DND-41 (cell line): ENCODE measurements around the gene EDDM3A.

Experiments used
- ATAC-seq: fragments of 200-7000 bp; cut with Tn5 transposase; 3 replicates; pipeline ENCODE4 v1.9.1; 2021; ENCODE audit warnings: low read depth; ENCODE audit not compliant: insufficient read depth
- DNase-seq: peaks from one replicate; pipeline ENCODE4 v3.0.0-alpha.2; 2020
- H2AFZ ChIP-seq: 2 replicates; pipeline ENCODE4 v1.6.0; 2012; ENCODE audit warnings: low read depth, low read length
- H3K27ac ChIP-seq: 2 replicates; pipeline ENCODE4 v1.5.1; 2012; ENCODE audit warnings: low read length, inconsistent platforms
- H3K27me3 ChIP-seq: fragments of 200-600 bp; sonication (generic); 2 replicates; pipeline ENCODE4 v1.6.0; 2012; ENCODE audit warnings: low read length, mild to moderate bottlenecking, inconsistent platforms; ENCODE audit not compliant: insufficient read depth, poor library complexity
- H3K36me3 ChIP-seq: 2 replicates; pipeline ENCODE4 v1.5.1; 2012; ENCODE audit warnings: low read length, inconsistent platforms; ENCODE audit not compliant: insufficient read depth
- H3K4me1 ChIP-seq: 2 replicates; pipeline ENCODE4 v1.5.1; 2012; ENCODE audit warnings: mild to moderate bottlenecking, low read length; ENCODE audit not compliant: insufficient read depth
- H3K4me2 ChIP-seq: 2 replicates; pipeline ENCODE4 v1.6.0; 2012; ENCODE audit warnings: mild to moderate bottlenecking, moderate library complexity, low read length, inconsistent platforms; ENCODE audit not compliant: insufficient read depth
- H3K4me3 ChIP-seq, 2 experiments: fragments of 200-600 bp in 1 of 2; shearing (Covaris generic) in 1 of 2; 2 replicates each; pipeline ENCODE4 v1.5.1; 2012 to 2016; ENCODE audit warnings: inconsistent platforms in 2 of 2, low read length in 2 of 2, mild to moderate bottlenecking in 2 of 2, low read depth in 1 of 2, moderate library complexity in 1 of 2
- H3K79me2 ChIP-seq: 2 replicates; pipeline ENCODE4 v1.6.0; 2012; ENCODE audit warnings: low read length, inconsistent platforms; ENCODE audit not compliant: insufficient read depth
- H3K9ac ChIP-seq: 2 replicates; pipeline ENCODE4 v1.6.0; 2012; ENCODE audit warnings: low read depth, mild to moderate bottlenecking, inconsistent platforms, low read length, moderate library complexity
- H3K9me3 ChIP-seq: 2 replicates; pipeline ENCODE4 v1.5.1; 2012; ENCODE audit warnings: low read length, moderate library complexity, mild to moderate bottlenecking, inconsistent platforms; ENCODE audit not compliant: insufficient read depth, severe bottlenecking
- H4K20me1 ChIP-seq: 2 replicates; pipeline ENCODE4 v1.6.0; 2012; ENCODE audit warnings: low read length; ENCODE audit not compliant: insufficient read depth
- EZH2 ChIP-seq: IDR thresholded peaks from 3 replicates; pipeline ENCODE4 v1.6.1; 2012; ENCODE audit warnings: borderline replicate concordance, low read depth, mild to moderate bottlenecking, moderate library complexity, low read length, inconsistent platforms; ENCODE audit not compliant: severe bottlenecking
- TF ChIP-seq, protein P1 (sequence below): IDR thresholded peaks from 2 replicates; pipeline ENCODE4 v1.5.1; 2012; ENCODE audit warnings: borderline replicate concordance, low read length, moderate library complexity, mild to moderate bottlenecking; ENCODE audit not compliant: poor library complexity, severe bottlenecking; ENCODE audit errors: extremely low read depth

The EDDM3A gene

DNA sequence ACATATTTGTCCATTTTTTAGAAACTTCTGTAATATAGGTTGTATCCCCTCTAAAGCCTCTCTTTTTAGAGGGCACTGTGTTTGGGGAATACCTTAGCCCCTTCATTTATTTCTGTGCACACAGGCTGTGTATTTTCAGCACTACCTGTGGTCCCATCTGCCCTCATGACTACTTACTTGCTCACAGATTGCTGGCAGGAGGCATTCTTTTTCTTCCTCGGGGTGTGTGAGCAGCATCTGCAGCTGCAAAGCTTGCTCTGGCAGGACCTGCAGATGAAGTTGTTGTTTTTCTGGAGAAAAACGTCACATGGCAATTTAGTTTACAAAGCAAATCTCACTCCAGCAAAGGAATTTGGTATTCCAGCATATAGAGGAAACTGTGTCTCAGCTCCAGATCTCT, 32.8 kb upstream of the EDDM3A start:
- Histone ChIP-seq H3K36me3 (no peaks in the 10 kb centered on the region), H3K9me3 (no peaks in the 10 kb centered on the region), H3K9ac (no peak overlapping the region), H3K27me3 (peaks cover 5% of the 10 kb centered on the region), H4K20me1 (no peaks in the 10 kb centered on the region), H2AFZ (no peak overlapping the region), H3K4me1 (no peaks in the 10 kb centered on the region), H3K4me2 (no peak overlapping the region), H3K79me2 (no peaks in the 10 kb centered on the region), H3K27ac (no peak overlapping the region), H3K4me3 (no peak overlapping the region)
- DNase-seq = no peak
- TF ChIP-seq EZH2 = no peak
- TF ChIP-seq, protein P1, sequence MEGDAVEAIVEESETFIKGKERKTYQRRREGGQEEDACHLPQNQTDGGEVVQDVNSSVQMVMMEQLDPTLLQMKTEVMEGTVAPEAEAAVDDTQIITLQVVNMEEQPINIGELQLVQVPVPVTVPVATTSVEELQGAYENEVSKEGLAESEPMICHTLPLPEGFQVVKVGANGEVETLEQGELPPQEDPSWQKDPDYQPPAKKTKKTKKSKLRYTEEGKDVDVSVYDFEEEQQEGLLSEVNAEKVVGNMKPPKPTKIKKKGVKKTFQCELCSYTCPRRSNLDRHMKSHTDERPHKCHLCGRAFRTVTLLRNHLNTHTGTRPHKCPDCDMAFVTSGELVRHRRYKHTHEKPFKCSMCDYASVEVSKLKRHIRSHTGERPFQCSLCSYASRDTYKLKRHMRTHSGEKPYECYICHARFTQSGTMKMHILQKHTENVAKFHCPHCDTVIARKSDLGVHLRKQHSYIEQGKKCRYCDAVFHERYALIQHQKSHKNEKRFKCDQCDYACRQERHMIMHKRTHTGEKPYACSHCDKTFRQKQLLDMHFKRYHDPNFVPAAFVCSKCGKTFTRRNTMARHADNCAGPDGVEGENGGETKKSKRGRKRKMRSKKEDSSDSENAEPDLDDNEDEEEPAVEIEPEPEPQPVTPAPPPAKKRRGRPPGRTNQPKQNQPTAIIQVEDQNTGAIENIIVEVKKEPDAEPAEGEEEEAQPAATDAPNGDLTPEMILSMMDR = no peak
- ATAC-seq = no peak

DNA sequence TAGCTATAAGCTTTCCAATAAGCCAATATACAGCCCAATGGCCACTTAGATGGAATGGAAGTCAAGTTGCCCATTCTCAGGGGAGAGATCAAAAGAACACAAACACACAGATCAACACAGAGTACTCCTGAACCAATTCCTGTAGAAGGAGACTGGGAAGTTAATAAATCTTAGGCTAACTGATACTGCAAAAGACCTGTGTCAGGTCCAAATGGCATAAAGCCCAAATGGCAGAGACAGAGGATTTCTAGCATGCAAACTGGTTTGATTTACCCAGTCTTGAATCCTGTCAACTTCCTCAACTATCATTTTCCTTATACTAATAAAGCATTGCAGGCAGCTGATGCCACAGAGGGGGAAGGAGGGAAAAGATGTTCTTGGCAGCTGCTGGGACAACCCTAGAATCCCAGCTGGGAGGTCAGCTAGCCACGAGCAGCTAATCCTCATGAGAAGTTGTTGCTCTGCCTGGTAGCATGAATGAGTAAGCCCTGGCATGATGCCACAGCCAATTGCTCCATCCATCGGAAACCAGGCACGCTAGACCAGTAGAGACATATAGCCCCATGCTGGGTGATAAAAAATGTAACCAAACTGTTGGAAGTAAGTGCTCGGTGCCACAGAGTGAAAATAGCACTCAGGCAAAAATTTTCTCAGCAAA, 31.0 kb upstream of the EDDM3A start:
- no peak for DNase-seq
- H3K36me3 ChIP-seq = no peaks in the 10 kb centered on the region
- H3K9me3 ChIP-seq = no peaks in the 10 kb centered on the region
- no peak for TF ChIP-seq EZH2
- TF ChIP-seq, protein P1 = no peak
- no peak overlapping the region for H3K27ac ChIP-seq
- no peak overlapping the region for H2AFZ ChIP-seq
- H3K9ac ChIP-seq = no peak overlapping the region
- H3K4me2 ChIP-seq = no peak overlapping the region
- no peaks in the 10 kb centered on the region for H3K4me1 ChIP-seq
- ATAC-seq = no peak
- no peaks in the 10 kb centered on the region for H4K20me1 ChIP-seq
- no peak overlapping the region for H3K4me3 ChIP-seq
- peaks cover 5% of the 10 kb centered on the region for H3K27me3 ChIP-seq
- no peaks in the 10 kb centered on the region for H3K79me2 ChIP-seq

DNA sequence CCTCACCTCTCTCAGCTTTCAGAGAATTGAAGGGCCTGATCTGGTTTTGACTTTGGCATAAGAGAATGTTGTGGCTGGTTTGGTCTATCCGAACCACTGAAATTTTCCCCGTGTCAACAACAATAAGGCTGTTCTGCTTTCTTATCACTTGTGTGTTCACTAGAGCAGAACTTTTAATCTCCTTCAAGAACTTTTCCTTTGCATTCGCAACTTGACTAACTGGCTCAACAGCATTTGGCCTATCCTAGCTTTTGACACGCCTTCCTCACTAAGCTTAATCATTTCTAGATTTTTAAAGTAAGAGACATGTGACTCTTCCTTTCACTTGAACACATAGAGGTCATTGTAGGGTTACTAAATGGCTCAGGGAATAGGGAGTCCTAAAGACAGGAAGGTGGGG, 25.9 kb upstream of the EDDM3A start:
- Histone ChIP-seq H3K27ac (no peak overlapping the region), H3K79me2 (no peaks in the 10 kb centered on the region), H3K9me3 (no peaks in the 10 kb centered on the region), H3K4me2 (no peak overlapping the region), H3K4me1 (no peaks in the 10 kb centered on the region), H3K27me3 (peaks cover 1% of the 10 kb centered on the region), H4K20me1 (no peaks in the 10 kb centered on the region), H2AFZ (no peak overlapping the region), H3K36me3 (no peaks in the 10 kb centered on the region), H3K9ac (no peak overlapping the region), H3K4me3 (no peak overlapping the region)
- DNase-seq (no peak), ATAC-seq (no peak)
- TF ChIP-seq EZH2 = no peak
- TF ChIP-seq, protein P1 = no peak
